ENCODE measurements around the gene RASGRF2.

Gene RASGRF2

GRCh38 chr5:81208904-81209303 is 248.7 kb downstream of the RASGRF2 start:
- DNase-seq (ENCODE audit: low read depth): no peak

GRCh38 chr5:81209386-81209785 is 249.2 kb downstream of the RASGRF2 start:
- DNase-seq (ENCODE audit: low read depth): no peak

GRCh38 chr5:81209869-81210493 is 249.8 kb downstream of the RASGRF2 start:
- DNase-seq (ENCODE audit: low read depth): no peak

- DNase-seq (ENCODE audit: low read depth): no peak
Measured at GRCh38 chr5:81212211-81212751, 252.1 kb downstream of the RASGRF2 start.

GRCh38 chr5:81213070-81213469 is 252.9 kb downstream of the RASGRF2 start:
- no peak for DNase-seq (ENCODE audit: low read depth)

- no peak for DNase-seq (ENCODE audit: low read depth)
Measured at GRCh38 chr5:81214848-81215247, 254.7 kb downstream of the RASGRF2 start.

- no peak for DNase-seq (ENCODE audit: low read depth)
Measured at GRCh38 chr5:81216152-81216551, 256.0 kb downstream of the RASGRF2 start.

GRCh38 chr5:81219389-81219788 is 259.2 kb downstream of the RASGRF2 start:
- DNase-seq (ENCODE audit: low read depth): no peak

GRCh38 chr5:81222285-81222684 is 262.1 kb downstream of the RASGRF2 start:
- DNase-seq (ENCODE audit: low read depth): no peak

- DNase-seq (ENCODE audit: low read depth): no peak
Measured at GRCh38 chr5:81225463-81225862, 265.3 kb downstream of the RASGRF2 start.

- no peak for DNase-seq (ENCODE audit: low read depth)
Measured at GRCh38 chr5:81226286-81226685, 266.1 kb downstream of the RASGRF2 start.

GRCh38 chr5:81226949-81227348 is 266.8 kb downstream of the RASGRF2 start:
- DNase-seq (ENCODE audit: low read depth): no peak

GRCh38 chr5:81228084-81228483 is 267.9 kb downstream of the RASGRF2 start:
- no peak for DNase-seq (ENCODE audit: low read depth)

- DNase-seq (ENCODE audit: low read depth): no peak
Measured at GRCh38 chr5:81230416-81230815, 270.3 kb downstream of the RASGRF2 start.

- DNase-seq (ENCODE audit: low read depth): no peak
Measured at GRCh38 chr5:81232464-81233079, 272.4 kb downstream of the RASGRF2 start.

- DNase-seq (ENCODE audit: low read depth): no peak
Measured at GRCh38 chr5:81233080-81233634, 273.0 kb downstream of the RASGRF2 start, which contains the start of gene CKMT2. Gene CKMT2, plus strand, starts transcription at chr5:81233322. Its CDS starts 17,811 bp downstream, at chr5:81251133.

GRCh38 chr5:81234299-81234698 is 274.1 kb downstream of the RASGRF2 start:
- DNase-seq (ENCODE audit: low read depth): no peak

- no peak for DNase-seq (ENCODE audit: low read depth)
Measured at GRCh38 chr5:81234801-81235200, 274.6 kb downstream of the RASGRF2 start.

- no peak for DNase-seq (ENCODE audit: low read depth)
Measured at GRCh38 chr5:81235287-81236072, 275.3 kb downstream of the RASGRF2 start.

GRCh38 chr5:81238460-81238859 is 278.3 kb downstream of the RASGRF2 start:
- DNase-seq (ENCODE audit: low read depth): no peak

GRCh38 chr5:81239613-81240012 is 279.4 kb downstream of the RASGRF2 start:
- DNase-seq (ENCODE audit: low read depth): no peak

GRCh38 chr5:81241001-81241400 is 280.8 kb downstream of the RASGRF2 start:
- no peak for DNase-seq (ENCODE audit: low read depth)

Measured in stimulated activated CD8-positive, alpha-beta memory T cell treated with anti-CD3 and anti-CD28 coated beads, Interleukin-12 subunit alpha, Interleukin-12 subunit beta, amount 100 ng/mL, for 1 hour (primary cell).